HTR-8/SVneo (cell line): ENCODE data around the gene CELSR2.

Source experiments
- DNase-seq: peaks from one replicate; pipeline ENCODE4 v3.0.0; 2011; ENCODE audit warnings: low spot score, mixed read lengths; ENCODE audit not compliant: insufficient read length
- FAIRE-seq: peaks from 2 replicates; lab custom pipeline; 2011; peaks lifted over from hg19 to GRCh38; lab: Jason Lieb, UNC

CELSR2 gene

DNA sequence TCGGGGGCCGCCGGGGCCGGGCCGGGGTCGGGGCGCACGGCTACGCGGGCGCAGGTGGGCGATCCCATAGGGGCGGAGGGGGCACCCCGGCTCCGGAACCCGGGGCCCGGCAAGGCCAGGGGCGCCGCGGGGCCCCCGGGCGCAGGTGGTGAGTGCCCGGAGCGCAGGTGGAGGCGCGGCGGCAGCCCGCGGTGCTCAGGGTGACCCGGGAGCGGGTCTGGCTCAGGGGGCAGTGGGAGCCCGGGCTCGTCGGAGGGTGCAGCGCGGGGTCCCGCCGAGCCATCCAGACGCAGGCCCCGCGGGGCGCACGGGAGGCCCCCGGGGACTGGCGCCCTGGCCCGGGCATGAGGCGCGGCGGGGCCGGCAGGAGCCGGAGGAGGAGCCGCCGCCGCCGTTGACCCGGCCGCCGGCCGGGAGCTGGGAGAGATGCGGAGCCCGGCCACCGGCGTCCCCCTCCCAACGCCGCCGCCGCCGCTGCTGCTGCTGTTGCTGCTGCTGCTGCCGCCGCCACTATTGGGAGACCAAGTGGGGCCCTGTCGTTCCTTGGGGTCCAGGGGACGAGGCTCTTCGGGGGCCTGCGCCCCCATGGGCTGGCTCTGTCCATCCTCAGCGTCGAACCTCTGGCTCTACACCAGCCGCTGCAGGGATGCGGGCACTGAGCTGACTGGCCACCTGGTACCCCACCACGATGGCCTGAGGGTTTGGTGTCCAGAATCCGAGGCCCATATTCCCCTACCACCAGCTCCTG, 489 bp downstream of the CELSR2 start:
- FAIRE-seq = no peak

DNA sequence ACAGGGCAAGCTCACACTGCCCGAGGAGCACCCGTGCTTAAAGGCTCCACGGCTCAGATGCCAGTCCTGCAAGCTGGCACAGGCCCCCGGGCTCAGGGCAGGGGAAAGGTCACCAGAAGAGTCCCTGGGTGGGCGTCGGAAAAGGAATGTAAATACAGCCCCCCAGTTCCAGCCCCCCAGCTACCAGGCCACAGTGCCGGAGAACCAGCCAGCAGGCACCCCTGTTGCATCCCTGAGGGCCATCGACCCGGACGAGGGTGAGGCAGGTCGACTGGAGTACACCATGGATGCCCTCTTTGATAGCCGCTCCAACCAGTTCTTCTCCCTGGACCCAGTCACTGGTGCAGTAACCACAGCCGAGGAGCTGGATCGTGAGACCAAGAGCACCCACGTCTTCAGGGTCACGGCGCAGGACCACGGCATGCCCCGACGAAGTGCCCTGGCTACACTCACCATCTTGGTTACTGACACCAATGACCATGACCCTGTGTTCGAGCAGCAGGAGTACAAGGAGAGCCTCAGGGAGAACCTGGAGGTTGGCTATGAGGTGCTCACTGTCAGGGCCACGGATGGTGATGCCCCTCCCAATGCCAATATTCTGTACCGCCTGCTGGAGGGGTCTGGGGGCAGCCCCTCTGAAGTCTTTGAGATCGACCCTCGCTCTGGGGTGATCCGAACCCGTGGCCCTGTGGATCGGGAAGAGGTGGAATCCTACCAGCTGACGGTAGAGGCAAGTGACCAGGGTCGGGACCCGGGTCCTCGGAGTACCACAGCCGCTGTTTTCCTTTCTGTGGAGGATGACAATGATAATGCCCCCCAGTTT, 1.3 kb downstream of the CELSR2 start:
- DNase-seq (no peak), FAIRE-seq (no peak)

More for the DNA sequence above, 489 bp downstream of the CELSR2 start:
- DNase-seq = no peak

DNA sequence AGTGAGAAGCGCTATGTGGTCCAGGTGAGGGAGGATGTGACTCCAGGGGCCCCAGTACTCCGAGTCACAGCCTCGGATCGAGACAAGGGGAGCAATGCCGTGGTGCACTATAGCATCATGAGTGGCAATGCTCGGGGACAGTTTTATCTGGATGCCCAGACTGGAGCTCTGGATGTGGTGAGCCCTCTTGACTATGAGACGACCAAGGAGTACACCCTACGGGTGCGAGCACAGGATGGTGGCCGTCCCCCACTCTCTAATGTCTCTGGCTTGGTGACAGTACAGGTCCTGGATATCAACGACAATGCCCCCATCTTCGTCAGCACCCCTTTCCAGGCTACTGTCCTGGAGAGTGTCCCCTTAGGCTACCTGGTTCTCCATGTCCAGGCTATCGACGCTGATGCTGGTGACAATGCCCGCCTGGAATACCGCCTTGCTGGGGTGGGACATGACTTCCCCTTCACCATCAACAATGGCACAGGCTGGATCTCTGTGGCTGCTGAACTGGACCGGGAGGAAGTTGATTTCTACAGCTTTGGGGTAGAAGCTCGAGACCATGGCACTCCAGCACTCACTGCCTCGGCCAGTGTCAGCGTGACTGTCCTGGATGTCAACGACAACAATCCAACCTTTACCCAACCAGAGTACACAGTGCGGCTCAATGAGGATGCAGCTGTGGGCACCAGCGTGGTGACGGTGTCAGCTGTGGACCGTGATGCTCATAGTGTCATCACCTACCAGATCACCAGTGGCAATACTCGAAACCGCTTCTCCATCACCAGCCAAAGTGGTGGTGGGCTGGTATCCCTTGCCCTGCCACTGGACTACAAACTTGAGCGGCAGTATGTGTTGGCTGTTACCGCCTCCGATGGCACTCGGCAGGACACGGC, 2.2 kb downstream of the CELSR2 start:
- DNase-seq (no peak), FAIRE-seq (no peak)

DNA sequence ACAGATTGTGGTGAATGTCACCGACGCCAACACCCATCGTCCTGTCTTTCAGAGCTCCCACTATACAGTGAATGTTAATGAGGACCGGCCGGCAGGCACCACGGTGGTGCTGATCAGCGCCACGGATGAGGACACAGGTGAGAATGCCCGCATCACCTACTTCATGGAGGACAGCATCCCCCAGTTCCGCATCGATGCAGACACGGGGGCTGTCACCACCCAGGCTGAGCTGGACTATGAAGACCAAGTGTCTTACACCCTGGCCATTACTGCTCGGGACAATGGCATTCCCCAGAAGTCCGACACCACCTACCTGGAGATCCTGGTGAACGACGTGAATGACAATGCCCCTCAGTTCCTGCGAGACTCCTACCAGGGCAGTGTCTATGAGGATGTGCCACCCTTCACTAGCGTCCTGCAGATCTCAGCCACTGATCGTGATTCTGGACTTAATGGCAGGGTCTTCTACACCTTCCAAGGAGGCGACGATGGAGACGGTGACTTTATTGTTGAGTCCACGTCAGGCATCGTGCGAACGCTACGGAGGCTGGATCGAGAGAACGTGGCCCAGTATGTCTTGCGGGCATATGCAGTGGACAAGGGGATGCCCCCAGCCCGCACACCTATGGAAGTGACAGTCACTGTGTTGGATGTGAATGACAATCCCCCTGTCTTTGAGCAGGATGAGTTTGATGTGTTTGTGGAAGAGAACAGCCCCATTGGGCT, 3.0 kb downstream of the CELSR2 start:
- DNase-seq = no peak
- FAIRE-seq = no peak

DNA sequence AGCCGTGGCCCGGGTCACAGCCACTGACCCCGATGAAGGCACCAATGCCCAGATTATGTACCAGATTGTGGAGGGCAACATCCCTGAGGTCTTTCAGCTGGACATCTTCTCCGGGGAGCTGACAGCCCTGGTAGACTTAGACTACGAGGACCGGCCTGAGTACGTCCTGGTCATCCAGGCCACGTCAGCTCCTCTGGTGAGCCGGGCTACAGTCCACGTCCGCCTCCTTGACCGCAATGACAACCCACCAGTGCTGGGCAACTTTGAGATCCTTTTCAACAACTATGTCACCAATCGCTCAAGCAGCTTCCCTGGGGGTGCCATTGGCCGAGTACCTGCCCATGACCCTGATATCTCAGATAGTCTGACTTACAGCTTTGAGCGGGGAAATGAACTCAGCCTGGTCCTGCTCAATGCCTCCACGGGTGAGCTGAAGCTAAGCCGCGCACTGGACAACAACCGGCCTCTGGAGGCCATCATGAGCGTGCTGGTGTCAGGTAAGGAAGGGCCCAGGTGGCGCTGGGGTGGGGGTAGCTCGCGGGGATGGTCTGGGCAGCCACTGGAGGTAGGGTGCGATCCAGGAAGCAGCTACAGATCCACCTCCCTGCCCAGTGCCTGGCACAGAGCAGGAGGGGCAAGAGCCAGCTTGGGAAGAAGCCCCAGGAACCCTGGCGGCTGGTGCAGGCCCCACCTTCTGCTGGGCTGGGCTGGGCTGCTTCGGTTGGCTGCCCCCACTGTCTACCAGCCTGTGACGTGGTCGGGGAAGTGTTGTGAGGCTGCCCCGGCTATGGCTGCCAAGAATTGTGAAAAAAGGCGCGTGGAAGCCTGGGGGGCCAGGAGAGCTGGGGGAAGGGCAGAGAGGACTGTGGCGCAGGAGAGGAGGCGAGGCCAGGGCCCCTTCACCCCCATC, 3.8 kb downstream of the CELSR2 start:
- no peak for DNase-seq
- no peak for FAIRE-seq

DNA sequence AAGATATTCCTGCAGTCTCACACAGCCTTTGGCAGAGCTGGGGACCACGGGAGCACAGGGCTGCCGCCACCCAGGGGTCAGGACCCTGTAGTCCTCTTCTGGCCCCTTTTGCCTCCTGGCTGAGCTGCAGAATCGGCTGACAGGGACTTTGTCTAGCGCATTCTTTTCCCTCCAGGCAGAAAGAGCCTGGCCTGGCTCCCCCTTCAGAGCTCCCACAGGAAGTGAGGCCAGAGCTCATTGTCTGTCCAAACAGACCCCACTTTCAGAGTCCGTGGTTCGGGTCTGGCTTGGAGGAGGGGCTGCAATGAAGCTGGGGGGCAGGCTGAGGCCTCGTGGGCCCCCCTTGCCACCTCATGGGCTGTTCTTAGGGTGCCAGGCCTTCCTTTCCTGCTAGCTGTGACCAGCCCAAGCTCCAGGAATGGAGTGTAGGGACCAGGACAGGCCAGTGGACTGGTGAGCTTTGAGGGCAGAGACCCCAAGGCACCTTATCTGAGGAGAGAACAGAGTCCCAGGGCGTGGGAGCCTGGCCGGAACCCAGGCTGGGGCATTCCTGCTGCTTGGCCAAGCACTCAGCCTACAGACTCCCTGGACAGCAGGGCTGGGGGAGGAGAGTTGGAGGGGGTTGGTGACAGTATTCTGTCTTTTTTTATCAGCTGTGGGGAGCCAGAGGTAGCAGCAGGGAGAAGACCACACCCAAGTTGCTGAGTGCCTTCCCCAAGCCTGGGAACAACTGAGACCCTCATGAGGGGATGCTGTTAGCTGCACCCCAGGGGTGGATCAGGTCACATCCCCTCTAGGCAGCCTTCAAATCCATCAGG, 4.7 kb downstream of the CELSR2 start:
- DNase-seq (no peak), FAIRE-seq (no peak)

DNA sequence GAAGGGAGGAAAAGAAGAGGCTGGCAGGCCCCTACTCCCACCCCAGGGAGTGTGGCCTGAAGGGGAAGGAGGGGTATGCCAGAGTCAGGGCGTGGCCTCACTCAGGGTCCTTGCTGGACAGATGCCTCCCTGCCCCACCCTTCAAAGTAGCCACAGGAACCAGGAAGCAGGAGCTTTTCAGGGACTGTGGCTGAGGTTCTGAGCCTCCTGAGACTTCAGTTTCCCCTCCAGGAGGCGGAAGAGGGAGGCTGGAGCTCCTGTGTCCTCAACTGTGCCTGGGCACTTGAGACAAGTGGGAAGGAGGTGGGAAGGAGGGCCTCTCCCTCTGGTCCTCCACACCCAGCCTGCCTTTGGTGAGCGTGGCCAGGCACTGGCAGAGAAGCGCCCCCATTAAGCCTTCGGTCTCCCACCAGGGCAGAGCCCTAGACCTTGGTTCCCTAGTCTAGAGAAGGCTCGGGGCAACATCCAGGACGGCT, 5.3 kb downstream of the CELSR2 start:
- FAIRE-seq = no peak

DNA sequence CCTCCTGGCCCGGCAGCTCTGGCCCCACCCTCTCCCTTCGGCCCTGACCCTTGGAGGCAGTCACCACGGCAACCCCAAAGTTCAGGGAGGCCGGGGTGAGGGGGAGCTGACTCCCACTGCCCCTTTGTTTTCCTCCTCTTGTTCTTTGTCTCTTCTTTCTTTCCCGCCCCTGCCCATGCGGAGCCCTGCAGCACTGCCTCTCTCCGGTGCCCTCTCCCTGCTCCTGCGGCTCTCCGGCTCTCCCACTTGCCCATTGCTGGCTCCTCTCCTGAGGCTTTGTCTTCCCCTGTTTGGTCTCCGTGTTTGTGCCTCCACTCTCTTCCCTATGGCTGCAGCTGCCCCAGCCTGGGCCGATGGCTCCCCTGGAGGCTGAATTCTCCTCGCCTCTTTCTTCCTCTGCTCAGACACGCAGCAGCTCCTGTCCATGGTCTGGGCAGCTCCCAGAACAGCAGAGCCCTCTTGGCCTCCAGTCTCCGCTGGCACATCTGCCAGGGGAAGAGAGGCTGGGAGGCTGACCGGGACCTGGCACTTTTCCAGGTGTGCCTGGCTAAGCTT, 5.8 kb downstream of the CELSR2 start:
- FAIRE-seq (no peak), DNase-seq (no peak)

More for the DNA sequence above, 5.3 kb downstream of the CELSR2 start:
- no peak for DNase-seq

DNA sequence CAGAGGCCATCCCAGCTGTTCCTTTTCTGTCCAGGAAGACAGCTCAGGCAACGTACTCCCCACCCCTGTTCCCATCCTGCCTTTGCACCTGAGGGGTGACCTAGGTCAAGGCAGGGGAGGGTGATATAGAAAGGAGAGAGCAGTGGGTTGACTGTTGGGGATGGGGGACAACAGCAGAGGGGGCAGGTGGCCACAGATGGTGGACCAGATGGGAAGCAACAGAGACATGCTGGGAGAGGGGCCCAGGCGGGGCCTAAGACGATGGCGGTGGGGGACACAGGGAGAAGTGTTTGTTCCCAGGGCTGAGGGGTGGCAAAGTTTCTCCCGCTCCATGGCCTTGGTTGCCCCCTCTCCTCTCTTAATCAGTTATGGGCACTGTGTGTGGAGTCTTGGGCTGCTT, 6.3 kb downstream of the CELSR2 start:
- FAIRE-seq (no peak), DNase-seq (no peak)

DNA sequence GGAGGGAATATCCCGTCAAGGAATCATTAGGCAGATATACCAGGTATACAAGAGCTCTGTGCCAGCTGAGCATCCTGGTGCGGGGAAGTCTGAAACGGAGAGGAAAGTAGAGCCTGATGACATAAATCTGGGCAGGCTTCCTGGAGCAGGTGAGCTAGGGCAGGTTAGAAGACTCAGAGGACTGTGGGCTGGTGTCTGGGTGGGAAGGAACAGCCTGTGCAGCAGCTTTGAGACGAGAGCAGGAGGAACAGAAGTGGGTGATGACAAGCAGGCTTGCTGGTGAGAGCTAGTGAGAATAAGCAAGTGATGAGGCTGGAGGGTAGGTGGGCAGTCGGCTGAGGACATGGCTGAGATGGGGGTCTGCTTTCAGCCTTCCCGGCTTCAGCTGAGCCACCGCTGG, 6.7 kb downstream of the CELSR2 start:
- FAIRE-seq = no peak
- no peak for DNase-seq

DNA sequence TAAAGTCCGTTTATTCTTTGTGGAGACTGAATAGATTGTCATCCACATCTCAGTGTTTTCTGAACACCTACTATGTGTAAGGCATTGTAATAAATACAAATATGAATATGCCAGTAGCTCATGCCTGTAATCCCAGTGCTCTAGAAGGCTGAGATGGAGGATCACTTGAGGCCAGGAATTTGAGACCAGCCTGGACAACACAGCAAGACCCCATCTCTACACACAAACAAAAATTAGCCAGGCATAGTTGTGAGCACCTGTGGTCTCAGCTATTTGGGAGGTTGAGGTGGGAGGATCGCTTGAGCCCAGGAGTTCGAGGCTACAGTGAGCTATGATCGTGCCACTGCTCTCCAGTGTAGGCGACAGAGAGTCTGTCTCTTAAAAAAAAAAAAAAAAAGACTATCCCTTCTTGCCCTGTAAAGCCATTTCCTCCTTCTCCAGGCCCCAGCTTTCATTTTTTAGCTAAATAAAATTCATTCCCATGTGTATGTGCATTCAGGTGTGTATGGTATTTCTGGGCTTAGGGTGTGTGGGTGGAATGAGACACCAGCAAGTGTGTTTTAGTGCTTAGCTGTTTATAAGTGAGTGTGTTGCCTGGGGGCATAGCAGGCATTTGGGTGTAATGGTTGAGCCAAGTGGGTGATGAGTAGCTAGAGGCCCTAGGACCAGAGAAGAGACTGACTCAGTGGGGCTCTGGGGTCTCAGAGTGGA, 7.8 kb downstream of the CELSR2 start:
- no peak for FAIRE-seq
- no peak for DNase-seq

DNA sequence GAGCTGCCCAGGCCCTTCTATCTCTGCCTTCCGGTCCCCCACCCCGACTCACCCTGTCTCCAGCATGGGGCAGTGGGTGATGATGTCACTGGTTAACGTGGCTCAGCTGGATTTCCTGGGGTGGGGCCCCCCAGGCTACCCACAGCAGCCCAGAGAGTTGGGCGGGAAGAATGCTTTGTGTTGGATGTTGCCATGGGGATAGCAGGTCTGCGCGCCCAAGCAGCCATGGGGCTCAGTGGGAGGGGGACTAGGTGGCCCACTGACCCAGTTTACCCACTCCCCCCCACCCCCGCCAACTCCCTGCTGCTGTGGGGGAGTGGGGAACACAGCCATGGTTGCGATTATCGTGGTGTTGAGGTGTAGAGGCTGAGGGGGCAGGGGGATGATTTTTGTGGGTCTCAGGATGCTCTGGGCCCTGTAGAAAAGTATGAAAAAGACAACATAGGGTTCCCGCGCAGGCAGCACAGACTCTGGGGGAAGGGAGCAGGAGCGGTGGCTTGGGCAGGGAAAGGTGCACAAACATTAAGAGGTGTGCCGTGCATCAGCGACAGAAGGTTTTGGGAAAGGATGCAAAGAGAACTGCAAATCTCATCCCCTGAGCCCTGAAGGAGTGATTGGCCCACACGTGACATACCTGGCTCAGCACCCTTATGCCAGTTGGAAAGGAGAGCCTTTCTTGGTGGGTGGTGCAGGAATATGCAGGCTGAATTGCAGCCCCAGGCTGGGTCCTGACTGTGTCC, 8.5 kb downstream of the CELSR2 start:
- DNase-seq (no peak), FAIRE-seq (no peak)

DNA sequence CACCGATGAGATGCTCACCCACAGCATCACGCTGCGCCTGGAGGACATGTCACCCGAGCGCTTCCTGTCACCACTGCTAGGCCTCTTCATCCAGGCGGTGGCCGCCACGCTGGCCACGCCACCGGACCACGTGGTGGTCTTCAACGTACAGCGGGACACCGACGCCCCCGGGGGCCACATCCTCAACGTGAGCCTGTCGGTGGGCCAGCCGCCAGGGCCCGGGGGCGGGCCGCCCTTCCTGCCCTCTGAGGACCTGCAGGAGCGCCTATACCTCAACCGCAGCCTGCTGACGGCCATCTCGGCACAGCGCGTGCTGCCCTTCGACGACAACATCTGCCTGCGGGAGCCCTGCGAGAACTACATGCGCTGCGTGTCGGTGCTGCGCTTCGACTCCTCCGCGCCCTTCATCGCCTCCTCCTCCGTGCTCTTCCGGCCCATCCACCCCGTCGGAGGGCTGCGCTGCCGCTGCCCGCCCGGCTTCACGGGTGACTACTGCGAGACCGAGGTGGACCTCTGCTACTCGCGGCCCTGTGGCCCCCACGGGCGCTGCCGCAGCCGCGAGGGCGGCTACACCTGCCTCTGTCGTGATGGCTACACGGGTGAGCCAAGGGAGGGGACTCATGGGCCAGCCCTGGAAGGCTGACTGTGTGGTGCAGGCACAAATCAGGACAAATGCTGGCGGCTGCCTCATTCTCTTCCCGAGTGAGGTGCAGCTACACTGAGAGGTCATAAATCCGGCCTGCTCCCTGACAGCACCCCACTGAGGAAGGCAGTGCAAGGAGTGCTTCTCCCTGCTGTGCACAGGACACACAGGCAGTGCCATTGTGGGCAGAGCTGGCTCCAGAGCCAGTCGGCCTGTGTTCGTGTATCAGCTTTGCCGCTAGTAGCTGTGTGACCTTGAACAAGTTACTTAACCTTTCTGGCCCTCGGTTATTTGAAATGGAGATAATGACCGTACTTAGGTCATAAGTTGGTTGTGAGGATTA, 9.4 kb downstream of the CELSR2 start:
- DNase-seq (no peak), FAIRE-seq (no peak)

DNA sequence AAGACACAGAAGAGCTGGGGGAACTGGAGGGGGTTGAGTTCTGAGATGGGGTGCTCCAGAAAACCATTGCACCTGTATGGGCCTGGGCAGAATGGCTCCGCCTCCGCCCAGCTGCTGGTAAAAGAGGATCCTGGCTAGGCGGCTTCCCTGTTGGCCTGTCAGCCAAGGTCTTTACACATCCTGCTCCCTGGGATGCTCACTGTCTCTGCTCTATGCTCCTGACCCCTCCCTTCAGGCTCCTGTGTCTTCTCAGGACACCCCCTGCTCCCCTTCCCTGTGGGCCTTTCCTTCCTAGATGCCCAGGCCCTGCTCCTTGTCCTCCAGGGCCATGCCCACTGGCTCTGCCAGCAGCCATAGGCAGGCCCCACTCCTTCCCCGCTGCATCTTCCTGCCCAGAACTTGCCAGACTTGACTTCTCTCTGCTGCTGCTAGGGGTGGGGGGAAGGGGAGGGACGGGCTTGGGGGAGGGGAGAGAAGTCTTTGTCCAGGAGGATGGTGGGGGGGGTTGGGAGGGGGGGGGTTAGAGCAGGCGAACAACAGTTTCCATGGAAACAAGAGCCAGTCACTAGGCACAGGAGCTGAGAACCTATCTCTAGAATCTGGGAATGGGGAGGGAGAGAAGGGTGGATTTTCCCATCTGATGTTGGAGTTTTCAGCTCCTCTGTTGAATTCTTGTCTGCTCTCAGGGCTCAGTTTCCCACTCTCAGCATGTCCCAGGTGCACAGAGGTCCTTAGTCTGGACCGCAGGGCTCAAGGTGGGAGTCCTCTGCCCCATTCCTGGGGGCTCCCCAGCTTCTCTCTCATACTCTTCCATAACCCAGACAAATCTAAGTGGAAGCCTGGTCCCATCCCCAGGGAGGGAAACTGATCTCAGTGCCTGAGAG, 10.6 kb downstream of the CELSR2 start:
- FAIRE-seq (no peak), DNase-seq (no peak)
